Mucosa of descending colon (tissue), 3 donors: ENCODE results near the gene HSP90AA1. TPM values are rescaled to one million over a fixed set of nuclear protein-coding genes. Genes with fewer than 3 reads are reported as not detected.

Experiments used
- ATAC-seq: fragments of 200-7000 bp; cut with Tn5 transposase; one replicate; pipeline ENCODE4 v1.9.1; 2020; ENCODE audit warnings: mild to moderate bottlenecking, moderate library complexity
- DNase-seq, 3 donors: peaks; one replicate each; pipeline ENCODE4 v3.0.0-alpha.2; 2020
- H3K36me3 ChIP-seq: fragments of 200-600 bp; one replicate; pipeline ENCODE4 v1.8.0; 2021; ENCODE audit warnings: low read depth, mild to moderate bottlenecking
- H3K4me1 ChIP-seq: fragments of 200-600 bp; one replicate; pipeline ENCODE4 v1.8.0; 2021; ENCODE audit warnings: low read depth, mild to moderate bottlenecking
- H3K4me3 ChIP-seq: fragments of 200-600 bp; one replicate; pipeline ENCODE4 v1.8.0; 2021; ENCODE audit warnings: mild to moderate bottlenecking
- H3K9me3 ChIP-seq: fragments of 200-600 bp; one replicate; pipeline ENCODE4 v1.8.0; 2021; ENCODE audit warnings: mild to moderate bottlenecking
- intact Hi-C, 2 donors: fragments of 100-400 bp; cut with DNase I in 1 of 2; cut with micrococcal nuclease in 1 of 2; formaldehyde crosslinking; loops; one replicate each; pipeline versions ENCODE4 v1.11.0 to v1.11.1; 2022; cut with DNase I, micrococcal nuclease
- total RNA-seq, 3 donors: library from RNA; stranded (reverse); fragmentation: NEBNext Ultra II Directional in 2 of 3; extraction: Animal tissue kit (Norgen Biotek cat#: 25700) in 2 of 3; gene quantifications; one replicate each; pipeline versions ENCODE4 v1.2.1 to v1.2.4, GENCODE V29; 2021 to 2023
- TF ChIP-seq, protein P1 (sequence below): fragments of 200-600 bp; IDR thresholded peaks from one replicate; pipeline ENCODE4 v1.8.0; 2022; ENCODE audit warnings: antibody characterized with exemption, mild to moderate bottlenecking
- donor health status: DM: no; HTN: no; CAD: no; lungs with moderate emphysema.
- donor health status: DM: no; HTN: no; CAD: no.
- donor health status: DM: no; HTN: yes; CAD: no.

Gene HSP90AA1
- total RNA-seq, 3 donors from 2014 or later, result 231 to 367 (median 252) TPM

DNA sequence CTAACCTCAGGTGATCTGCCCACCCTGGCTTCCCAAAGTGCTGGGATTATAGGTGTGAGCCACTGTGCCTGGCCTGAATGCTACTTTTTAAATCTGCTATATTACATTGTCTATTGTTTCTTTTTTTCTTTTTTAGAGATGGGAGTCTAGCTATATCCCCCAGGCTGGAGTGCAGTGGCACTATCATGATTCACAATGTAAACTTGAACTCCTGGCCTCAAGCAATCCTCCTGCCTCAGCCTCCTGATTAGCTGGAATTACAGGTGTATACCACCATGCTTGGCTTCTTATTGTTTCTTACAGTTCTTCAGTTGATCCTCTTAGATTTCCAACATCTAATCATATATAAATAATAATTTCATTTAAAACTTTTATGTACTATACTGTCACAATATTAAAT is 37.6 kb upstream of the HSP90AA1 start:
- peaks cover 8% of the 10 kb centered on the region for H3K4me1 ChIP-seq
- no peaks in the 10 kb centered on the region for H3K9me3 ChIP-seq
- intact Hi-C loops, result no loop called here
- TF ChIP-seq, protein P1, sequence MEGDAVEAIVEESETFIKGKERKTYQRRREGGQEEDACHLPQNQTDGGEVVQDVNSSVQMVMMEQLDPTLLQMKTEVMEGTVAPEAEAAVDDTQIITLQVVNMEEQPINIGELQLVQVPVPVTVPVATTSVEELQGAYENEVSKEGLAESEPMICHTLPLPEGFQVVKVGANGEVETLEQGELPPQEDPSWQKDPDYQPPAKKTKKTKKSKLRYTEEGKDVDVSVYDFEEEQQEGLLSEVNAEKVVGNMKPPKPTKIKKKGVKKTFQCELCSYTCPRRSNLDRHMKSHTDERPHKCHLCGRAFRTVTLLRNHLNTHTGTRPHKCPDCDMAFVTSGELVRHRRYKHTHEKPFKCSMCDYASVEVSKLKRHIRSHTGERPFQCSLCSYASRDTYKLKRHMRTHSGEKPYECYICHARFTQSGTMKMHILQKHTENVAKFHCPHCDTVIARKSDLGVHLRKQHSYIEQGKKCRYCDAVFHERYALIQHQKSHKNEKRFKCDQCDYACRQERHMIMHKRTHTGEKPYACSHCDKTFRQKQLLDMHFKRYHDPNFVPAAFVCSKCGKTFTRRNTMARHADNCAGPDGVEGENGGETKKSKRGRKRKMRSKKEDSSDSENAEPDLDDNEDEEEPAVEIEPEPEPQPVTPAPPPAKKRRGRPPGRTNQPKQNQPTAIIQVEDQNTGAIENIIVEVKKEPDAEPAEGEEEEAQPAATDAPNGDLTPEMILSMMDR, result no peak
- H3K4me3 ChIP-seq, result no peak overlapping the region
- H3K36me3 ChIP-seq, result no peaks in the 10 kb centered on the region
- no peak for DNase-seq
- ATAC-seq, result no peak

DNA sequence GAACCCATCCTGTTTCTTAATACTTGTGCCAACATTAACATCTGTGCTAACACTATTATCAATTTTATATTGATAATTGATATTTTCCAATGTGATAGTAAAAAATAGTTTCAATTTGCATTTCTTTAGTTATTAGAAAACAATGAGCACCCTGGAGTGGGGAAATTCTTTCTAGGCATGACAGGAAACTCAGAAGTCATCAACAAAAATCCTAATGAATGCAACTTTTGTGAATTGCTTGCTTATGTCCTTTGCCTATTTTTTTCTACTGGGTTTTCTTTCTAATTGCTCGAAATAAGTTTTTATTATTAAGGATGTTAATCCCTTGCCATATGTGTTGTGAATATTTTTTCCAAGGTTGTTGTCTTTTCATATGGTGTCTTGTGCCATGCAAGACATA is 34.7 kb upstream of the HSP90AA1 start:
- intact Hi-C loops, result no loop called here
- Histone ChIP-seq H3K4me3 (no peak overlapping the region), H3K9me3 (no peaks in the 10 kb centered on the region), H3K4me1 (peaks cover 8% of the 10 kb centered on the region), H3K36me3 (no peaks in the 10 kb centered on the region)
- ATAC-seq (no peak), DNase-seq (no peak)
- TF ChIP-seq, protein P1, result no peak

DNA sequence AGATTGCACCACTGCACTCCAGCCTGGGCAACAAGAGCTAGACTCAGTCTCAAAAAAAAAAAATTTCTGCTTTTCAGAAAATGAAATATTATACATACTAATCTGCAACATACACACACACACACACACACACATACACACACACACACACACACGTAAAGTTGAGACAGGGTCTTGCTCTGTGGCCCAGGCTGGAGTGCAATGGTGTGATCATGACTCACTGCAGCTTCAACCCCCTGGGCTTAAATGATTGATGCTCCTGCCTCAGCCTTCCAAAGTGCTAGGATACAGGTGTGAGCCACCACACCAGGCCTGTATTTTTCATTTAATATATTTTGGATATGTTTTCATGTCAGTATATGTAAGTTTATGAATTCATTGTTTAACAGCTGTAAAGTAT is 34.0 kb upstream of the HSP90AA1 start:
- ATAC-seq, result no peak
- TF ChIP-seq, protein P1, result no peak
- intact Hi-C loops, result no loop called here
- Histone ChIP-seq H3K36me3 (no peaks in the 10 kb centered on the region), H3K4me1 (peaks cover 3% of the 10 kb centered on the region), H3K9me3 (no peaks in the 10 kb centered on the region), H3K4me3 (no peak overlapping the region)
- no peak for DNase-seq

DNA sequence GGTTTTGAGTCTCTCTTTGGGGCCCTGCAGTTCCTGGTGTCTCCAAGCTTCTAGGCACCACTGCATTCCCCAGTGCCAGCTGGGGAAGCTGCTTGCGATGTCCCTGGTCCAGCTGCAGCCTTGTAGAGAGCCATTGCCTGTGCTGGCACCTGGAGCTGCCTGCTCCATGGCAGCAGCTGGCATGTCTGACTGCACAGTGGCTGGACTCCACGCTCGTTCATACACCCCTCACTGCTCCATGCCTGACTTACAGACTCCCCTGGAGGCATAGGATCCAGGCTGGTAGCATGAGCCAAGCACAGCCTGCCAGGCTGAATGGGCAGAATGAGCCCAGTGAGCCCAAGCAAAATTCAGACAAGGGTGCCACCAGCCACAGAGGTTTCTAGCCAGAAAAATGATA is 31.0 kb upstream of the HSP90AA1 start:
- Histone ChIP-seq H3K9me3 (no peaks in the 10 kb centered on the region), H3K36me3 (no peaks in the 10 kb centered on the region), H3K4me3 (no peak overlapping the region), H3K4me1 (no peaks in the 10 kb centered on the region)
- ATAC-seq (no peak), DNase-seq (no peak)
- intact Hi-C loops, result no loop called here
- TF ChIP-seq, protein P1, result no peak

- Histone ChIP-seq H3K4me1 (no peaks in the 10 kb centered on the region), H3K36me3 (no peaks in the 10 kb centered on the region), H3K4me3 (no peak overlapping the region), H3K9me3 (no peaks in the 10 kb centered on the region)
- TF ChIP-seq, protein P1, result no peak
- intact Hi-C loops, result no loop called here
- ATAC-seq, result no peak
- no peak for DNase-seq
Measured at GRCh38 chr14:102116361-102117180, 29.7 kb upstream of the HSP90AA1 start.
